ENCODE measurements around the gene SCAMP2. TPM values are rescaled to one million over a fixed set of nuclear protein-coding genes. Genes with fewer than 3 reads are reported as not detected.
A peak's percentile ranks its signal among the peaks of the same experiment; 100 is the strongest.
"Not testable (repeated sequence)": the region's sequence is repeated elsewhere in the genome, so short reads cannot be mapped to it uniquely, and the experiment has no call there.

SCAMP2 gene, protein sequence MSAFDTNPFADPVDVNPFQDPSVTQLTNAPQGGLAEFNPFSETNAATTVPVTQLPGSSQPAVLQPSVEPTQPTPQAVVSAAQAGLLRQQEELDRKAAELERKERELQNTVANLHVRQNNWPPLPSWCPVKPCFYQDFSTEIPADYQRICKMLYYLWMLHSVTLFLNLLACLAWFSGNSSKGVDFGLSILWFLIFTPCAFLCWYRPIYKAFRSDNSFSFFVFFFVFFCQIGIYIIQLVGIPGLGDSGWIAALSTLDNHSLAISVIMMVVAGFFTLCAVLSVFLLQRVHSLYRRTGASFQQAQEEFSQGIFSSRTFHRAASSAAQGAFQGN
- total RNA-seq: 10 to 100 TPM; 81.7 to 91.0 (median 82.9) TPM

DNA sequence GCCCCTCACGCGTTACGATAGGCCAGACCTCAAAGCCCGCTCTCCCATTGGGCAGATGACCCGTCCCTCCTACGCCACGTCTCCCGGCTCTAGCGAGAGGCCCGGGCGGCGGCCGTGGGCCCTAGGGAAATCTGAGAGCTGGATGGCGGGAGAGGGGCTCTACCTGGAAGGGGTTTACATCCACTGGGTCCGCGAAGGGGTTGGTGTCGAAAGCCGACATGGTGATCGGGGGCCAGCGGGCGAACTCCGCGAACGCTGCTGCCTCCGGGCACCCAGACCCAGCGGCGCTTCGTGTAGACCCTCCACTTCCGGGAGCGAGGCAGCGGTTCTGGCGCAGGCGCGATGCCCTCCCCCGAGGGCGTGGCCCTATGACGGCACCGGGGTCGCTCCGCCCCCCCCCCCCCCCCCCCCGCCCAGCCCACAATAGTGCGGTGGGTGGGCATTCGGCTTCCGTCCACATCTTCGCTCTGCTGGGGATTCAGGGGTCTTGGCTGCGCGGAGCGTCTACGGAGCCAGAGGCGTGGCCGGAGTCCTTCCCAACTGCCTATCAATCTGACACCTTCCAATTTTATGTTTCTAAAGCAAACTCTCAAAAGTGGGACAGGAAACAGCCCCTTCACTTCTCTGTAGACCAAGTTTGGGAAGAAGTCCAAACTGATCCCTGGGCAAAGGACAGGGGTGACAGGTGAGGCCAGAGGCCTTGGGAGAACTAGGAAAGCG is at the start of gene SCAMP2:
Gene SCAMP2 (minus strand): TSS at position 330 of the 720 bp plus-strand sequence. CDS start 110 bp downstream, at position 220.
- Mint-ChIP-seq H3K36me3 (ENCODE audit: insufficient read depth) (peaks cover 2% of the 10 kb centered on the region), H3K27me3 (ENCODE audit: low read depth) (no peaks in the 10 kb centered on the region), H3K9me3 (no peaks in the 10 kb centered on the region), H3K4me1 (ENCODE audit: low read depth) (peaks cover 50% of the 10 kb centered on the region), H3K4me3 (peak within 1 kb of the TSS; percentile 99)
- ATAC-seq: peak; percentile 92 to 95
- DNase-seq: peak; percentile 84

DNA sequence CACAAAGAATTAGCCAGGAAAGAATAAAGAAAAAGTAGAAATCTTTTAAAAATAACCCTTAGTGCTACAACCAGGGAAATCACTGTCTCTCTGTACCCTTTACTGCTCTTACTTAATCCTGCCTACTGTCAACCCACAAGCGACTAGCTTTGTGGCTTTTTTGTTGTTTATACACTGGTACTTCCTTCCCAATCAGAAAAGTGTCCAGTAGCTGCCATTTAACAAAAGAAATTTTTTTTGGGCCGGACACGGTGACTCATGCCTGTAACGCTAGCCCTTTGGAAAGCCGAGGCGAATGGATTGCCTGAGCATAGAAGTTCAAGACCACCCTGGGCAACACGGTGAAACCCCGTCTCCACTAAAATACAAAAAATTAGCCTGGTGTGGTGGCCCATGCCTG is 47.3 kb upstream of the SCAMP2 start:
- ATAC-seq: no peak
- Mint-ChIP-seq H3K4me1 (ENCODE audit: low read depth) (no peaks in the 10 kb centered on the region), H3K36me3 (ENCODE audit: insufficient read depth) (peaks cover 37% of the 10 kb centered on the region), H3K4me3 (no peak overlapping the region), H3K27me3 (ENCODE audit: low read depth) (no peaks in the 10 kb centered on the region), H3K9me3 (no peaks in the 10 kb centered on the region)
- DNase-seq: no peak

DNA sequence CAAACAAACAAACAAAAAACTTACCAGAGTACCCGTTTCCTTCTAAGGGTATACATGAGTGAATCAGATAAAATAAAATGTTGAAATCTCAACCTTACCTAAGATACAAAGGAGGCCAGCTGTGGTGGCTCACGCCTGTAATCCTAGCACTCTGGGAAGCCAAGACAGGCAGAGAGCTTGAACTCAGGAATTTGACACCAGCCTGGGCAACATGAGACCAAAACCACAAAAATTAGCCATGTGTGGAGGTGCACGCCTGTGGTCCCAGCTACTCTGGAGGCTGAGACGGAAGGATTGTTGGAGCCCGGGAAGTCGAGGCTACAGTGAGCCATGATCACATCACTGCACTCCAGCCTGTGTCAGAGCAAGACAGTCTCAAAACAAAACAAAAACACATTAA is 44.5 kb upstream of the SCAMP2 start:
- no peak for DNase-seq
- ATAC-seq: no peak
- Mint-ChIP-seq H3K36me3 (ENCODE audit: insufficient read depth) (peaks cover 40% of the 10 kb centered on the region), H3K27me3 (ENCODE audit: low read depth) (no peaks in the 10 kb centered on the region), H3K4me1 (ENCODE audit: low read depth) (no peaks in the 10 kb centered on the region), H3K4me3 (no peak overlapping the region), H3K9me3 (no peaks in the 10 kb centered on the region)

DNA sequence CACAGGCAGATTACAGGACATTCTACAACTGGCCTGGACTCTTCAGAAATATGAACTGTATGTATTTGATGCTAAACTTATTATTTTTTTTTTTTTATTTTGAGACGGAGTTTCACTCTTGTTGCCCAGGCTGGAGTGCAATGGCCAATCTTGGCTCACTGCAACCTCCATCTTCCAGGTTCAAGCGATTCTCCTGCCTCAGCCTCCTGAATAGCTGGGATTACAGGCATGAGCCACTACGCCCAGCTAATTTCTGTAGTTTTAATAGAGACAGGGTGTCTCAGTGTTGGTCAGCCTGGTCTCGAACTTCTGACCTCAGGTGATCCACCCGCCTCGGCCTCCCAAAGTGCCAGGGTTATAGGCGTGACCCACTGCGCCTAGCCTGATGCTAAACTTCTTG is 40.6 kb upstream of the SCAMP2 start:
- not testable (repeated sequence) for H3K4me3 Mint-ChIP-seq; DNase-seq; ATAC-seq; H3K9me3 Mint-ChIP-seq; H3K4me1 Mint-ChIP-seq (ENCODE audit: low read depth); H3K27me3 Mint-ChIP-seq (ENCODE audit: low read depth)
- H3K36me3 Mint-ChIP-seq (ENCODE audit: insufficient read depth): peaks cover 25% of the 10 kb centered on the region

DNA sequence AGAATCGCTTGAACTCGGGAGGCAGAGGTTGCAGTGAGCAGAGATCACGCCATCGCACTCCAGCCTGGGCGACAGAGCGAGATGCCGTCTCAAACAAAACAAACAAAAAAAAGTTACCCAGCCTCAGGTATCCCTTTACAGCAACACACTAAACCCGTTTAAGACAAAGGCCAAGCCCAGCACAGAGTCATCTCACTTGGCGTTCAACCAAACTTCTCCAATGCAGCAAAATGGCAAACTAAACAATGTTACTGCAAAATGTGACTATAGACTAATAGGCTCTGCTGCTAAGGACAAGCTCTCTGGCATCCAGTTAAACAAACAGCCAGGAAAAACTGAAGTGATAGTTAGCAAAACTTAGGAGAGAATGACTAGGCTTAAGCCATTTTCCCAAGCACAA is 39.9 kb upstream of the SCAMP2 start:
- peaks cover 20% of the 10 kb centered on the region for H3K36me3 Mint-ChIP-seq (ENCODE audit: insufficient read depth)
- H3K4me3 Mint-ChIP-seq: no peak overlapping the region
- ATAC-seq (no peak), DNase-seq (no peak)
- H3K4me1 Mint-ChIP-seq (ENCODE audit: low read depth): no peaks in the 10 kb centered on the region
- no peaks in the 10 kb centered on the region for H3K27me3 Mint-ChIP-seq (ENCODE audit: low read depth)
- no peaks in the 10 kb centered on the region for H3K9me3 Mint-ChIP-seq

DNA sequence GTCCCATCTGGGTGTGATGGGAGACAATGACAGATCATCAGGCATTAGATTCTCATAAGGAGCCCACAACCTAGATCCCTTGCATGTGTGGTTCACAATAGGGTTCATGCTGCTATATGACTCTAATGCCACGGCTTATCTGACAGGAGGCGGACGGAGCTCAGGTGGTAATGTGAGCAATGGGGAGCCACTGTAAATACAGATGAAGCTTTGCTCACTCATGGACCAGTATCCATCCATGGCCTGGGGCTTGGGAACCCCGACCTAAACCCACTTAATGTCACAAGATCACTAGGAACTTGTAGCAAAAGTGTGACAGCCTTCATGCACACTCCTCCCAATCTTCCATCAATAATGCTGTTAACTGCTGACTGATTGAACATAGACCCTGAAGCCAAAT is 35.5 kb upstream of the SCAMP2 start:
- H3K27me3 Mint-ChIP-seq (ENCODE audit: low read depth): no peaks in the 10 kb centered on the region
- ATAC-seq (no peak), DNase-seq (no peak)
- peaks cover 19% of the 10 kb centered on the region for H3K36me3 Mint-ChIP-seq (ENCODE audit: insufficient read depth)
- peaks cover 29% of the 10 kb centered on the region for H3K4me1 Mint-ChIP-seq (ENCODE audit: low read depth)
- H3K9me3 Mint-ChIP-seq: no peaks in the 10 kb centered on the region
- H3K4me3 Mint-ChIP-seq: no peak overlapping the region

DNA sequence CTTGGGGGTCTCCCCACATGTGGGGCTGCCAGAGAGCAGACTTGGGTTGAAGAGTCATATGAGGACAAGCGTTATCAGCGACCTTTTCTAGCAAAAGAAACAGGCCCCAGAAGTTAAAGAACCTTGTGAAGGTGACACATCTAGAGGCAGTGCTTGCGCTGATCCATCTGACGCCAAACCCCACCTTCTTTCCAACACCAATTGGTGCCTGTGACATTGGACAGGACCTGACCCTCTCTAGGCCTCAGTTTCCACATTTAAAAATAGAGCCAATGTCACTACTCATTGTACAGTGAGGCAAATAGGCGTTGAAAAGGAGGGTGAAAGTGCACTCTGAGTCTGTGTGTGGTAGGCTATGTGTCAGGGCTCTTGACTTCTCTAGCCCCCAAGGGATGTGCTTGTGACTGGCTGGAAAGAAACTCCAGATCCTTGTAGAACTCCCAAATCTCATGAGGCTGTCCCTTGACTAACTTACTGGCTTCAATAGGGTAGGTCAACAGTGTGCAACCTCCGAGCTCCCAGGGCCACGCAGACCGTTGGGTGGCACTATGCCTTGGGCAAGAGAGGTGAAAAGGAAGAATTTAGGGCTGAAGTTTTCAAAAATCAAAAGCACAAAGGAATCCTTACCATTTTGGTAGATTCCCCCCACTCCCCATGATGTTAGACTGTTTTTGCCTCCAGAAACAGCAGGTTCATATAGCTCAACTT is 34.2 kb upstream of the SCAMP2 start:
- Mint-ChIP-seq H3K4me1 (ENCODE audit: low read depth) (peaks cover 29% of the 10 kb centered on the region), H3K4me3 (peak overlapping the region; percentile 99), H3K36me3 (ENCODE audit: insufficient read depth) (peaks cover 15% of the 10 kb centered on the region), H3K9me3 (no peaks in the 10 kb centered on the region), H3K27me3 (ENCODE audit: low read depth) (no peaks in the 10 kb centered on the region)
- ATAC-seq (peak; percentile 11 to 41), DNase-seq (no peak)

DNA sequence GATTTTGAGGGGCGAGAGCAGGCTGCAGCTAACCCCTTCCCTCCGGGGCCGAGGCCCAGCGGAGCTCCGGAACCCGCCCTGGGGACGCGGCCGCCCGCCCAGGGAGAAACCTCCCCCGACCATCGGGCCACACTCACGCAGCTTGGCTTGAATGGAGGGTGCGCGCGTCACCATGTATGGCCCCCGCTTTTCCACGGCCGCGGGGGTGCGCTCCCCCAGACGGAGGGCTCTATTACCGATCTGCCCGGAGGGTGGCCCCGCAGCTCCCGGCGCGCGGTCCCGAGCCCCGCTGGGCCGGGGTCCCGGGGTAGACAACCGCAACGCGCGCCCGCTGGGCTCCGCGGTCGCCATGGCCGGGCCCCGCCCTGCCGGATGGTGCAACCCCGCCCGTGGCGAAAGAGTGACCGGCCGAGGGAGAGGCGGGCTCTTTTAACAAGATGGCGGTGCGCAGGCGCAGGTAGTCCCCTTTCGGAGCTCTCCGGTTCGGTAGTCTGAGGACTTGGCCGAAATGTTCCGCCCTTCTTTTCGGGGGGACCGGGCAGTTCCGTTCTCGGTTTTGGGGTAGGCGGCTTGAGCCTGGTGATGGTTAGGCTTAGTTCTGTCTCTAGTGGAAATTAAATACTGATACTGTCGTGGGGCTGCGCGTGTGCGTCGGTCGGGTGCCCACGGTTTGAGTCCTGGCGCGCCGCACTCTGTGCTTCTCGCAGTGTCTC is 33.4 kb upstream of the SCAMP2 start, which contains the start of gene FAM219B:
Gene FAM219B (minus strand): TSS at position 402 of the 713 bp plus-strand sequence. CDS start 51 bp downstream, at position 351.
- Mint-ChIP-seq H3K4me3 (peak within 1 kb of the TSS; percentile 99), H3K4me1 (ENCODE audit: low read depth) (peaks cover 34% of the 10 kb centered on the region), H3K36me3 (ENCODE audit: insufficient read depth) (peaks cover 13% of the 10 kb centered on the region), H3K9me3 (no peaks in the 10 kb centered on the region), H3K27me3 (ENCODE audit: low read depth) (no peaks in the 10 kb centered on the region)
- DNase-seq (peak; percentile 59), ATAC-seq (peak; percentile 84 to 87)

DNA sequence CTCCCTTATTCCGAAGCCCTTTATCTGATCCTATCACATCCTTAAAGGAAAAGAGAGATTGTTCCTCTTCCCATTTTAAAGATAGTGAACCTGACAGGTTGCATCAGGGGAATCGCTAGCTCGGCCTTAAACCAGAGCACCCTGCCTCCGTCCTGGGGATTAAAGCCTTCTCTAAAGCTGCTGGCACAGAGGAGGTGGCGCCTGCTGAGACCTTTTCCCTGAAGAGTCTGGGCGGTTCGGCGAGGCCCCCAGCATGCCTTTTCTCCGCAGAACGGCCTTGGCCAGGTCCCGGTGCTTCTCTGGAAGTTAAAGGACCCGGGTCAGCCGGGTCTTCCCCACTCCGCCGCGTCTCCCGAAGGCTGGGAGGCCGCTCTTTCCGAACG is 32.9 kb upstream of the SCAMP2 start:
- DNase-seq (peak; percentile 18), ATAC-seq (peak; percentile 45 to 55)
- Mint-ChIP-seq H3K27me3 (ENCODE audit: low read depth) (no peaks in the 10 kb centered on the region), H3K36me3 (ENCODE audit: insufficient read depth) (peaks cover 11% of the 10 kb centered on the region), H3K9me3 (no peaks in the 10 kb centered on the region), H3K4me1 (ENCODE audit: low read depth) (peaks cover 35% of the 10 kb centered on the region), H3K4me3 (peak overlapping the region; percentile 99)

DNA sequence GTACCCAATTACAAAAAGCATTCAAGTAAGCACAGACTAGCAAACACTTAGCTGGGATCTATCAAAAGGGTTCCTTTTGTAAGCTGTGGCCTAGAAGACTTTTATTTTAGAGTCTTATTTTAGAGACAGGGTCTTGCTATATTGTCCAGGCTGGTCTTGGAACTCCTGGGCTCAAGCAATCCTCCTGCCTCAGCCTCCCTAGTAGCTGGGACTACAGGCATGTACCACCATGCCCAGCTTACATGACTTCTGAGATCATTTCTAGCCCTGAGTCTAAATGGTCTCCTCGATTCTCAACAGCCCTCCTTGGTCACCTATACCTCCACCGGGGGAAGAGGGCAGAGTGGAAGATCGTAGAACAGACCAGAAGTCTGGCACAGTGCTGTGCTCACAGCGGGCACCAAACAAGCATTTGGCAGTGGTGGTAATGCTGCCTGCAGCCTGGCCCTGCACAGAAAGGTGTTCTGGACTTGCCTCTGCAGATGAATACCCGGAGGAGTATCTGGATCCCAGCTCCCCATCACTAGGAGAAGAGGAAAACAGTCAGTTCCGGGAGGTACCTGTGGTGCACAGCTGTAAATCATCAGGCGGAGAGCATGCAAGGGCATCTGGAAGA is 31.1 kb upstream of the SCAMP2 start:
- Mint-ChIP-seq H3K36me3 (ENCODE audit: insufficient read depth) (peaks cover 14% of the 10 kb centered on the region), H3K27me3 (ENCODE audit: low read depth) (no peaks in the 10 kb centered on the region), H3K9me3 (no peaks in the 10 kb centered on the region), H3K4me1 (ENCODE audit: low read depth) (peaks cover 42% of the 10 kb centered on the region), H3K4me3 (peak overlapping the region; percentile 99)
- no peak for DNase-seq
- ATAC-seq: no peak

DNA sequence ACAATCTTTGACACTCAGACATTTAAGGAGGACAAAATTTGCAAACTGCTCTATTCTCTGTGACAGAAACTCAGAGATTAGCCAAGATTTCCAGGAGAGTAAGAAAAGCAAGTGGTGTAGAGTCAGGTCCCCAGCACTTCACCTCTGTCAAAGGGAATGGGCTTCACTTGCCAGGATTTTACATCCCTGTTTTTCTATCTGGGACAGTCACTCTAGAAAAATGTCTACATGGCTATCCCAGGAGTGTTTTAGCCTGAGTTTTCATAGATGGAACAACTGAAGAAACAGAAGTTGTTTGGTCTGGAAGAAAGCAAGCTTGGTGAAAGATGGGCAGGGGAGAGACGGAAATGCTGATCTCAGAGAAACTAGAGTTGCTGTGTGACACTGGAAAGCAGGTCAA is 30.5 kb upstream of the SCAMP2 start:
- ATAC-seq (no peak), DNase-seq (no peak)
- Mint-ChIP-seq H3K4me3 (no peak overlapping the region), H3K36me3 (ENCODE audit: insufficient read depth) (peaks cover 14% of the 10 kb centered on the region), H3K4me1 (ENCODE audit: low read depth) (peaks cover 42% of the 10 kb centered on the region), H3K9me3 (no peaks in the 10 kb centered on the region), H3K27me3 (ENCODE audit: low read depth) (no peaks in the 10 kb centered on the region)

DNA sequence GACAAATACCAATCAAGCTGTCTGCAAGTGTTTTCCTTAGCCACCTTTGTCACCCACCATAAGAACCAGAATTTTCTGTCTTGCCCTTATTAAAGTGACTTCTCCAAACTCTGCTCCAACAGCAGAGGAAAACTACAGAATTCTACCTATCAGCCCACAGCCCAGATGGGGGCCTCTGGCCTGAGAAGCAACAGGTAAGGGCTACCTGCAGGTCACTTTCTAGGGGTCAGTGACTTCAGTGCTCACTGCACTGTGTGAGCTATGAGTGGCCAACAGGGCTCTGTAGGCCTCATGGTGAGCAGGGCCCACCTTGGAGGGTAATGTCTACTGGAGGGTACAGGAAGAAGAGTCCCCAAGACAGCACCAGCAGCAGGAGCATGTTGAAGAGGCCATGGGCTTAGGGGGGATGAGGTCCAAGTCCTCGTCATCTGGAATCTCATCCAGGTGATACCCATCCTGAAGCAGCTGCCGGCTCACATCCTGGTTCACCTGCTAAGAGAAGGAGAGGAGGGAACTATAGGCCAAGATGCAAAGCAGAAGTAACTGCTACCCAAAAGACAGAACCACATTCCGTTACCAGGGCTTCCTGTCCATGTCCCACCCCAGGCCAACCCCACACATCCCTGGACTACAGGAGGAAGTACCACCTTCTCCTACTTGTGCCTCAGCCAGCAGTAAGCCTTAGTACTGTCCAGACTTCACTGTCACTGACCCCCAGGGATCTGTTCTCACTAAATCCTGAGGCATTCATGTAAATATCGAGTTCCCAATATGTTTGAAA is 29.3 kb upstream of the SCAMP2 start:
- H3K4me3 Mint-ChIP-seq: no peak overlapping the region
- peaks cover 39% of the 10 kb centered on the region for H3K4me1 Mint-ChIP-seq (ENCODE audit: low read depth)
- ATAC-seq (no peak), DNase-seq (no peak)
- H3K27me3 Mint-ChIP-seq (ENCODE audit: low read depth): no peaks in the 10 kb centered on the region
- peaks cover 14% of the 10 kb centered on the region for H3K36me3 Mint-ChIP-seq (ENCODE audit: insufficient read depth)
- H3K9me3 Mint-ChIP-seq: no peaks in the 10 kb centered on the region

DNA sequence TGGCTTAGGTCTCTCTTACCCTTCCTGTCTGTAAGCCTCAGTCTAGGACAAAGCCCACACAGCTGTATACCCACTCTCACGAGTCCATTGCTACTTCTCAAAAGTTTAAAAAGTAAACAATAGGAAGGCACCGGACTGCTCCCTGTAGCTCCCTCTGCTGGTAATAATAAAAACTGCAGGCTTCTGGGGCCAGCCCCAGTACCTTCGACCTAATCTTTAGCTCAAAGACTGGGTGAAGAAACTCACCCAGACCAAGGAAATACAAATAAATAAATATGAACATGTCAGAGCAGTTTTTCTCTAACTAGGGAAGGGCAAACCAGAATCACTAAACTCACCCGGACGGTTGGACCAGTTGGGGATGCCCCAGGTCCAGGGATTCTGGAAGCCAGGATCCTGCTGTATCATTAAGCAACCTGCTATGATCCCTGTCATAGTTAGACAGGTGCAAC is 28.5 kb upstream of the SCAMP2 start:
- H3K36me3 Mint-ChIP-seq (ENCODE audit: insufficient read depth): peaks cover 14% of the 10 kb centered on the region
- no peaks in the 10 kb centered on the region for H3K9me3 Mint-ChIP-seq
- peaks cover 32% of the 10 kb centered on the region for H3K4me1 Mint-ChIP-seq (ENCODE audit: low read depth)
- H3K4me3 Mint-ChIP-seq: no peak overlapping the region
- DNase-seq: peak; percentile 58
- peak; percentile 34 to 36 for ATAC-seq
- no peaks in the 10 kb centered on the region for H3K27me3 Mint-ChIP-seq (ENCODE audit: low read depth)
